Fibroblast of peridontal ligament (primary cell): ENCODE results near the gene SLC9A3.
"Not testable (repeated sequence)": the region's sequence is repeated elsewhere in the genome, so short reads cannot be mapped to it uniquely, and the experiment has no call there.

Source experiments
- DNase-seq: peaks from one replicate; pipeline ENCODE4 v3.0.0-alpha.2; 2010; ENCODE audit errors: extremely low read depth

SLC9A3 gene

GRCh38 chr5:490116-491106 is 33.8 kb downstream of the SLC9A3 start:
- no peak for DNase-seq

DNA sequence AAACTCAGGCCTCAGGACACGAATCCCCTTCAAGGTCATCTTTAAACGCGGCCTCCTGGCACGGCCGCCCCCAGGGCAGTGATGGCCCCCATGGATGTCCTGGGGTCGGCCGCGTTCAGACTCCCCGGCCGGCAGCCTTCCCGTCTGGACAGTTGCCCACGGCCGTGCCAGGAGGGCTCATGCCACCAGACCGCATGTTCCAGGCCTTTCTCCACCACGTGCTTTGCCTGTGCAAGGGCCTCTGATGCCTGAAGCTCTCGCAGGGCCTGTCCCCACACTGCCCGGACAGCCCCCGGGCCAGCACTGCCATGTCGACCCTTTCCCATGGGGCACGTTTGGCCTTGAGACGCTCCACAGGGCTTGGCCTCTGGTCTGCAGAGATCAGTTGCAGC is 34.6 kb downstream of the SLC9A3 start:
- no peak for DNase-seq

GRCh38 chr5:488744-489688 is 35.2 kb downstream of the SLC9A3 start:
- DNase-seq: no peak

DNA sequence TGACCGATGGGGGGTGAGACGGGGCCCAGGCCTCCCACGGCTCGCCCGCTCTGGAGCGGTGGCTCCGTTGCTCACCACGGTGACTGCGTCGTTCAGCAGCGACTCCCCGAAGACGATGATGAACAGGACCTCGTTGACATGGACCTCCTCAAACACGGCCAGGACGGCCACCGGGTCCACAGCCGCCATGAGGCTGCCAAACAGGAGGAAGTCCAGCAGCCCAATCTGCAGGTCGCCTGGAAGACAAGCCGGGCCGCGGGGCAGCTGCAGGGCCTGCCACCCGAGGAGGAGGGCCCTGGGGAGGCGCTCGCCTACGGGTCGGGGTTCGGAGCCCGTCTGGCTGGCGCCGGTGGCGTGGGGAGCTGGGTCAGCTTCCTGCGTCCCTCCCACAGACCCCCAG is 36.0 kb downstream of the SLC9A3 start:
- DNase-seq: no peak

GRCh38 chr5:486597-486996 is 37.7 kb downstream of the SLC9A3 start:
- not testable (repeated sequence) for DNase-seq

DNA sequence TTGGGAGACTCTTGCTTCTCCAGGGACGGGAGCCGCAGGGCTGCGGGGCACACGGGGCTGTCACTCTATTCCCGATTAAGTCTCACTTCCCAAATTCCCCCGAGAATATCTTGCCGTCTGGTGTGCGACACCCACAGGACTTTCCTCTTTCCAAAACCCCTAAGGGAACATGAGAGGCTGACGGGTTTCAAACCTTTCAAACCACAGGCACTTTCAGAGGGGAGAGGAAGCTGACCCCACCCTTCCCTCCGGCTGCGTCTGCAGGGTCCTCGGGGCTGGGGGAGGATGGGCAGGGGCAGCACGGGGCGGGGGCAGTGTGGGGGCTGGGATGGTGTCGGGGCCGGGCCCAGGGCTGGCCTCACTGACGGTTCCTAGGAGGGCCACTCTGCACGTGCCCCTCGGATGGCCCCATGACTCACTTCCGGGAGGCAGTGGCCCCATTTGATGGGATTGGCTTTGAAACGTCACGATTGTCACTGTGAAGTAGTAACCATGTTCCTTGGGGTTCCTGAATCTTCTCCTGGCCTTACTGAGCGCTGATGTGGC is 38.2 kb downstream of the SLC9A3 start:
- no peak for DNase-seq

- no peak for DNase-seq
These were observed 38.9 kb downstream of the SLC9A3 start for GRCh38 chr5:485113-485945.

GRCh38 chr5:484556-484955 is 39.7 kb downstream of the SLC9A3 start:
- no peak for DNase-seq

GRCh38 chr5:483434-484140 is 40.7 kb downstream of the SLC9A3 start:
- no peak for DNase-seq

- DNase-seq: no peak
These were observed 41.2 kb downstream of the SLC9A3 start for GRCh38 chr5:483011-483410.

DNA sequence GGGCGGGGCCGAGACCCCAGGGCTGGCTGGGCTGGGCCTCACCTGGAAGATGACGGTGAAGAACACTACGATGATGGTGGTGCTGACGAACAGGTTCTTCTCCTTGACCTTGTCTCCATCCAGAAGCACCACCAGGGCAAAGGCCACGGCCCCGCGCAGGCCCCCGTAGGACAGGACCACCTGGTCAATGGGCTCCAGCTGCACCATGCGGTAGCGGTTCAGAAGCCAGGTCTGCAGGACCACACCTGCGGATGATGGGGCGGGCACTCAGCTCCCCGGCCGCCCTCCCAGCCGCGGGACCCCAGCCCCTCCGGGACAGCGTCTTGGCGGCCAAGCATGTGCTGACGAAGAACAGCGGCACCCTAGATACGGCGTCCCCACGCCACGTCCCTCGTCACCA is 41.7 kb downstream of the SLC9A3 start:
- no peak for DNase-seq

- DNase-seq: no peak
These were observed 42.2 kb downstream of the SLC9A3 start for GRCh38 chr5:482021-482420.

- no peak for DNase-seq
These were observed 42.9 kb downstream of the SLC9A3 start for GRCh38 chr5:481347-481746.

- no peak for DNase-seq
These were observed 44.5 kb downstream of the SLC9A3 start for GRCh38 chr5:479566-480319.

GRCh38 chr5:478982-479535 is 45.2 kb downstream of the SLC9A3 start:
- DNase-seq: no peak

DNA sequence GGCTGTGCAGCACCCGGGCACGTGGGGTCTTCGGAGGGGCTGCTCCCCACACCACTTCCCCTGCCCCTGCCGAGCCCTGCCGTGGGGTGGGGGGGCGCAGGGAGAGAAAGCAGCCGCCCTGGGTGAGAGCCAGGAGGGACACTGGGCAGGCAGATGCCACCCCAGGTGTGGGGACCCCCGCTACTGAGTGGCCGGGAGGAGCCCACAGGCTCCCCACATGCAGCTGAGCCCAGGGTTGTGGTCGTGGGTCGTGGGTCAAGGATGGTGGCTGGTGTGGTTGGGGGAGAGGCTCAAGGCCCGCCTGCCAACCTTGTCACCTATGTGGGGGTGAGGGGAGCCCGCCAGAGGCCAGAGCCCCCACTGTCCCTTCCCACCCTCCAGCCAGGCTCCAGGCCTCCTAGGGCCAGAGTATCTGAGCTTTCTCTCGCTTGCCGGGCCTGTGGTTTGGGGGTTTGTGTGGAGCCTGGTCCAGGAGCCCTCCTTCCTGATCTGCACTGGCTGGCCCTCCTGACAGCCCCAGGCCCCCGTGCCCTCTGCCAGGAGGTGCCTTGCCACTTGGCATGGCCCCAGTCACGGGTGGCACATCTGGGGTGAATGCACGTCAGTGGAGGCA is 45.8 kb downstream of the SLC9A3 start:
- DNase-seq: no peak

DNA sequence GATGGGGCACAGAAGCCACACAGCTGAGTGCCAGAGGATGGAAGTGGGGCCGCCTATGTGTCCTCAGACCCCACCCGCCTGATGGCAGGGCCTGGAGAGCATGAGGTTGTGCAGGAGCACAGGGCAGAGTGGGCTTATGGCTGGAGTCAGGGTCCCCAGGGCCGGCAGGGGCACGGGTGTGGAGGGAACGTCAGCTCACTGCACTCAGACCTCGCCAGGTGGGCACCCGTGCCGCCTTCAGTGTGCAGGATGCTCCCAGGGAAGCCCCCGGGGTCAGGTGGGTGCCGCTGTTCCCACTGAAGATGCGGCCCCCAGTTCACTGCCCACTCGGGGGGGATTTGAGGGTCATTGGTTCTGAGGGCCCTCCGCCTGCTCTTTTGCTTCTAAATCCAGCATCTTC is 46.4 kb downstream of the SLC9A3 start:
- no peak for DNase-seq

DNA sequence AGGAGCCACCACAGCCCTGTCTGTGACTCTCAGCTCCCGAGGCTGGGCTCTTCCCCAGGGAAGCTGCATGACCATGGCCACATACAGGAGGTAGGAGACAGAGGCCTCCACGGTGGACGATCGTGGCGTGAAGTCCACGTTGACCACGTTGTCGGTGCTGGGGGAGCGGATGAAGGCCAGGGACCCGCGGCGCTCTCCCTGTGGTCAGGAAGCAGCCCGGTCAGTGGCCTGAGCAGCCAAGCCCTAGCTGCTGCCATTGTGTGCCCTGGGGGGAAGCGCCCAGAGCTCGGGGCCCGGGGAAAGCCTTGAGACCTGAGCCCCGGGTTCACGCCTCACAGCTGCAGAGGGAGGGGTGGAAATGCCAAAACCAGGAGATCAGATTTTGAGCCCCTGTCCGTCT is 47.0 kb downstream of the SLC9A3 start:
- no peak for DNase-seq

- DNase-seq: no peak
These were observed 47.5 kb downstream of the SLC9A3 start for GRCh38 chr5:476814-477175.
